Breast epithelium (tissue), 3 donors: Measurements from ENCODE around the gene PTPN2.
"Not testable (repeated sequence)": the region's sequence is repeated elsewhere in the genome, so short reads cannot be mapped to it uniquely, and the experiment has no call there.

Experiments
- CTCF ChIP-seq, 3 donors: fragments of 450-650 bp; IDR thresholded peaks; one replicate each; pipeline ENCODE4 v1.5.1; 2016 to 2017; ENCODE audit warnings: antibody characterized with exemption in 3 of 3, mild to moderate bottlenecking in 3 of 3, moderate library complexity in 3 of 3
- POLR2A ChIP-seq: fragments of 450-650 bp; IDR thresholded peaks from one replicate; pipeline ENCODE4 v1.6.1; 2016; ENCODE audit warnings: antibody characterized with exemption, mild to moderate bottlenecking, moderate library complexity

- not testable (repeated sequence) for TF ChIP-seq CTCF (IDR thresholded peaks at IDR 0.05); POLR2A
Measured at GRCh38 chr18:12776415-12776814, 107.6 kb downstream of the PTPN2 start.
